ENCODE results near the gene CREB3L4.

- TF ChIP-seq CBX2 (IDR thresholded peaks at IDR 0.05; ENCODE audit: borderline replicate concordance, low read depth) (no peak), POLR2A (IDR thresholded peaks at IDR 0.05; ENCODE audit: low read length) (no peak), SMC3 (IDR thresholded peaks at IDR 0.05) (no peak), POLR2AphosphoS2 (conservative IDR thresholded peaks at IDR 0.05; ENCODE audit: low read length) (no peak), TP53 (CRISPR knock-in tag; IDR thresholded peaks at IDR 0.05) (no peak), RARB (CRISPR knock-in tag; IDR thresholded peaks at IDR 0.05) (no peak), BHLHE40 (IDR thresholded peaks at IDR 0.05; ENCODE audit: low read depth, low read length) (no peak)
- TF ChIP-seq, protein P1, sequence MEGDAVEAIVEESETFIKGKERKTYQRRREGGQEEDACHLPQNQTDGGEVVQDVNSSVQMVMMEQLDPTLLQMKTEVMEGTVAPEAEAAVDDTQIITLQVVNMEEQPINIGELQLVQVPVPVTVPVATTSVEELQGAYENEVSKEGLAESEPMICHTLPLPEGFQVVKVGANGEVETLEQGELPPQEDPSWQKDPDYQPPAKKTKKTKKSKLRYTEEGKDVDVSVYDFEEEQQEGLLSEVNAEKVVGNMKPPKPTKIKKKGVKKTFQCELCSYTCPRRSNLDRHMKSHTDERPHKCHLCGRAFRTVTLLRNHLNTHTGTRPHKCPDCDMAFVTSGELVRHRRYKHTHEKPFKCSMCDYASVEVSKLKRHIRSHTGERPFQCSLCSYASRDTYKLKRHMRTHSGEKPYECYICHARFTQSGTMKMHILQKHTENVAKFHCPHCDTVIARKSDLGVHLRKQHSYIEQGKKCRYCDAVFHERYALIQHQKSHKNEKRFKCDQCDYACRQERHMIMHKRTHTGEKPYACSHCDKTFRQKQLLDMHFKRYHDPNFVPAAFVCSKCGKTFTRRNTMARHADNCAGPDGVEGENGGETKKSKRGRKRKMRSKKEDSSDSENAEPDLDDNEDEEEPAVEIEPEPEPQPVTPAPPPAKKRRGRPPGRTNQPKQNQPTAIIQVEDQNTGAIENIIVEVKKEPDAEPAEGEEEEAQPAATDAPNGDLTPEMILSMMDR (IDR thresholded peaks at IDR 0.05), result no peak
These were observed 16.6 kb downstream of the CREB3L4 start for GRCh38 chr1:153984123-153984894.
